ENCODE data around the gene ADAT2. TPM values are rescaled to one million over a fixed set of nuclear protein-coding genes. Genes with fewer than 3 reads are reported as not detected.

ADAT2 gene
- total and polyA plus RNA-seq, 2 of the 13 experiments (the other 11 are each of a cell fraction or from before 2014, with no cell fraction given): 10.5 to 18.3 TPM

GRCh38 chr6:143397227-143398222 lies 53.0 kb downstream of the ADAT2 start (continued):
- TF ChIP-seq, protein P1, sequence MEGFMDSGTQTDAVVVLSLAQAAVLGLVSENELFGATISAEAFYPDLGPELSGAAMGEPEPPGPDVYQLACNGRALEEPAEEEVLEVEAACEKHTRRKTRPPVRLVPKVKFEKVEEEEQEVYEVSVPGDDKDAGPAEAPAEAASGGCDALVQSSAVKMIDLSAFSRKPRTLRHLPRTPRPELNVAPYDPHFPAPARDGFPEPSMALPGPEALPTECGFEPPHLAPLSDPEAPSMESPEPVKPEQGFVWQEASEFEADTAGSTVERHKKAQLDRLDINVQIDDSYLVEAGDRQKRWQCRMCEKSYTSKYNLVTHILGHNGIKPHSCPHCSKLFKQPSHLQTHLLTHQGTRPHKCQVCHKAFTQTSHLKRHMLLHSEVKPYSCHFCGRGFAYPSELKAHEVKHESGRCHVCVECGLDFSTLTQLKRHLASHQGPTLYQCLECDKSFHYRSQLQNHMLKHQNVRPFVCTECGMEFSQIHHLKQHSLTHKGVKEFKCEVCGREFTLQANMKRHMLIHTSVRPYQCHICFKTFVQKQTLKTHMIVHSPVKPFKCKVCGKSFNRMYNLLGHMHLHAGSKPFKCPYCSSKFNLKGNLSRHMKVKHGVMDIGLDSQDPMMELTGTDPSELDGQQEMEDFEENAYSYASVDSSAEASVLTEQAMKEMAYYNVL (CRISPR knock-in tag; IDR thresholded peaks at IDR 0.05; ENCODE audit: borderline replicate concordance): peak; percentile 65; the same call in 1 of the 2 replicates
- TF ChIP-seq PHB2 (IDR thresholded peaks at IDR 0.05; ENCODE audit: partially characterized antibody) (no peak), ZNF18 (CRISPR knock-in tag; IDR thresholded peaks at IDR 0.05; ENCODE audit: insufficient replicate concordance) (peak; percentile 100), ZNF569 (CRISPR knock-in tag; IDR thresholded peaks at IDR 0.05; ENCODE audit: borderline replicate concordance) (no peak), ZNF703 (CRISPR knock-in tag; IDR thresholded peaks at IDR 0.05; ENCODE audit: borderline replicate concordance) (no peak), MED8 (CRISPR knock-in tag; IDR thresholded peaks at IDR 0.05; ENCODE audit: insufficient replicate concordance) (peak; percentile 66), HOXA5 (CRISPR knock-in tag; IDR thresholded peaks at IDR 0.05) (0 out of 2 replicates have a peak, but pooled peaks have one; percentile 25), ZBTB33 (CRISPR knock-in tag; IDR thresholded peaks at IDR 0.05) (peak; percentile 41; the same call in 1 of the 2 replicates), ZNF12 (CRISPR knock-in tag; IDR thresholded peaks at IDR 0.05) (peak; percentile 45; the same call in 1 of the 2 replicates), YEATS4 (CRISPR knock-in tag; IDR thresholded peaks at IDR 0.05; ENCODE audit: borderline replicate concordance) (peak; percentile 14; the same call in 1 of the 2 replicates), ZNF503 (CRISPR knock-in tag; IDR thresholded peaks at IDR 0.05) (peak; percentile 84; the same call in 1 of the 2 replicates), ZNF451 (CRISPR knock-in tag; IDR thresholded peaks at IDR 0.05) (no peak), GABPA (IDR thresholded peaks at IDR 0.05; ENCODE audit: low read depth, low read length) (no peak), GABPA (CRISPR knock-in tag; IDR thresholded peaks at IDR 0.05; ENCODE audit: low read depth) (peak; percentile 54)
- TF ChIP-seq, protein P2, sequence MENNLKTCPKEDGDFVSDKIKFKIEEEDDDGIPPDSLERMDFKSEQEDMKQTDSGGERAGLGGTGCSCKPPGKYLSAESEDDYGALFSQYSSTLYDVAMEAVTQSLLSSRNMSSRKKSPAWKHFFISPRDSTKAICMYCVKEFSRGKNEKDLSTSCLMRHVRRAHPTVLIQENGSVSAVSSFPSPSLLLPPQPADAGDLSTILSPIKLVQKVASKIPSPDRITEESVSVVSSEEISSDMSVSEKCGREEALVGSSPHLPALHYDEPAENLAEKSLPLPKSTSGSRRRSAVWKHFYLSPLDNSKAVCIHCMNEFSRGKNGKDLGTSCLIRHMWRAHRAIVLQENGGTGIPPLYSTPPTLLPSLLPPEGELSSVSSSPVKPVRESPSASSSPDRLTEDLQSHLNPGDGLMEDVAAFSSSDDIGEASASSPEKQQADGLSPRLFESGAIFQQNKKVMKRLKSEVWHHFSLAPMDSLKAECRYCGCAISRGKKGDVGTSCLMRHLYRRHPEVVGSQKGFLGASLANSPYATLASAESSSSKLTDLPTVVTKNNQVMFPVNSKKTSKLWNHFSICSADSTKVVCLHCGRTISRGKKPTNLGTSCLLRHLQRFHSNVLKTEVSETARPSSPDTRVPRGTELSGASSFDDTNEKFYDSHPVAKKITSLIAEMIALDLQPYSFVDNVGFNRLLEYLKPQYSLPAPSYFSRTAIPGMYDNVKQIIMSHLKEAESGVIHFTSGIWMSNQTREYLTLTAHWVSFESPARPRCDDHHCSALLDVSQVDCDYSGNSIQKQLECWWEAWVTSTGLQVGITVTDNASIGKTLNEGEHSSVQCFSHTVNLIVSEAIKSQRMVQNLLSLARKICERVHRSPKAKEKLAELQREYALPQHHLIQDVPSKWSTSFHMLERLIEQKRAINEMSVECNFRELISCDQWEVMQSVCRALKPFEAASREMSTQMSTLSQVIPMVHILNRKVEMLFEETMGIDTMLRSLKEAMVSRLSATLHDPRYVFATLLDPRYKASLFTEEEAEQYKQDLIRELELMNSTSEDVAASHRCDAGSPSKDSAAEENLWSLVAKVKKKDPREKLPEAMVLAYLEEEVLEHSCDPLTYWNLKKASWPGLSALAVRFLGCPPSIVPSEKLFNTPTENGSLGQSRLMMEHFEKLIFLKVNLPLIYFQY (CRISPR knock-in tag; IDR thresholded peaks at IDR 0.05; ENCODE audit: borderline replicate concordance): peak; percentile 72; the same call in 1 of the 2 replicates
